Measurements from ENCODE around the gene KIRREL1.

Gene KIRREL1

GRCh38 chr1:158020259-158020885, 26.9 kb downstream of the KIRREL1 start:
- H3K4me1 ChIP-seq (ENCODE audit: control insufficient read depth, insufficient read depth, low read length, unreplicated experiment): peaks cover 76% of the 10 kb centered on the region
- no peaks in the 10 kb centered on the region for H3K27me3 ChIP-seq (ENCODE audit: insufficient read depth, low read length)
- H3K36me3 ChIP-seq (ENCODE audit: insufficient read depth, low read length): no peaks in the 10 kb centered on the region
- H3K79me2 ChIP-seq (ENCODE audit: control insufficient read depth, insufficient read depth, low read length, unreplicated experiment): peaks cover 79% of the 10 kb centered on the region
- no peak overlapping the region for H2AFZ ChIP-seq (ENCODE audit: low read length, unreplicated experiment)
- H3K27ac ChIP-seq (ENCODE audit: low read depth, low read length): peak overlapping the region; percentile 96
- peak overlapping the region; percentile 54 for H3K4me3 ChIP-seq (ENCODE audit: low read depth, low read length)

DNA sequence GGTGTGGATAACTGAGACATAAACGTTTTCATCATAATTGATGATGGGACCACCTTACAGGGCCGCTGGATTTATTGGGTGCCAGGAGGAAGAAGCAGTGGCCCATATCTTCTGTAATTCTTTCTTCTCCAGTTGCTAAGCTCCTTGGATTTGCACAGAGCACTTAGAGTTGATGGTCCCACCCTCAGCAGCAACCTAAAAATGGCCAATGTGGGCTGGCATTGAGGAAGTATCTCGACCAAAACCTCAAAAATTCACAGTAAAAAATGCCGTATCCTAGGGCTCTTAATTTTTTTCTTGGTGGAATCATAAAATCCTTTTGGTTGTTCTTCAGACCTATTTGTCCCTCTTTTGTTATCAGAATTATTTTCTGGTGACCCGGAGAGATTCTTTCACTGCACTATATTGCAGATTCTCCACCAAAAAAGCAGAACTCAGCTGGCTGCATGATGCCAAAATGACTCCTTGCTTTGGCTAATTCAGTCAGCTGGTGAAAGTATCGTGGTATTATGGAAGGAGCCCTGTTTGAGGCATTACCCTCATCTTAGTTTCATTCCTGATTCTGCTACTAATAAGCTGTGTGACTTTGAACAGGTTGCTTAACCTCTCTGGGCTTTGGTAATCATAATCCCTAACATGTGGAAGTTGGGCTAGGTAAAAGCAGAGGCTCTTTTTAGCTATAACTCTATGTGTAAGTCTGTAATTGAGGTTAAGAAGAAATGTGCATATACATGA, 27.6 kb downstream of the KIRREL1 start:
- Histone ChIP-seq H3K36me3 (ENCODE audit: insufficient read depth, low read length) (no peaks in the 10 kb centered on the region), H3K4me1 (ENCODE audit: control insufficient read depth, insufficient read depth, low read length, unreplicated experiment) (peaks cover 81% of the 10 kb centered on the region), H3K27me3 (ENCODE audit: insufficient read depth, low read length) (no peaks in the 10 kb centered on the region), H3K79me2 (ENCODE audit: control insufficient read depth, insufficient read depth, low read length, unreplicated experiment) (peaks cover 81% of the 10 kb centered on the region), H3K4me3 (ENCODE audit: low read depth, low read length) (peak overlapping the region; percentile 1; the same call in 1 of the 2 replicates), H3K27ac (ENCODE audit: low read depth, low read length) (peak overlapping the region; percentile 96), H2AFZ (ENCODE audit: low read length, unreplicated experiment) (no peak overlapping the region)

DNA sequence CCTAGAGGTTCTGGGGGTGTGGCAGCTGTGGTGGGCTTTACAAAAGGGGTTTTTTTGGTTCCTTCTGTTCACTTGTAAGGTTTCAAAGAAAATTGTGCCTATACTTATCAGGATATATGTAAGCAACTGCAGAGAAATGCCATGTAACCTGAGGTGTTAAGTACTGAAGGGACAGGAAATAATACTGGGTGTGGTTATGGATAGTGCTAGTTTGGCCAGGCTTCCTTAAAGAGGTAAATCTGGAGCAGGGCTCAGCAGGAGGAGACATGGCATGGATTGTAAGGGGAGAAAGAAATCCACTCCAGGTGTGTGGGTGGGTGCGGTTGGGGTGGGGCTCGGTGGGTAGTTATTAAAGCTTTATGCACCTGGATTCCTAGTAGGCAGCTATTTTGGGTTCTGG, 28.3 kb downstream of the KIRREL1 start:
- H3K36me3 ChIP-seq (ENCODE audit: insufficient read depth, low read length): no peaks in the 10 kb centered on the region
- peaks cover 82% of the 10 kb centered on the region for H3K4me1 ChIP-seq (ENCODE audit: control insufficient read depth, insufficient read depth, low read length, unreplicated experiment)
- H3K4me3 ChIP-seq (ENCODE audit: low read depth, low read length): no peak overlapping the region; the same call in 1 of the 2 replicates
- peaks cover 82% of the 10 kb centered on the region for H3K79me2 ChIP-seq (ENCODE audit: control insufficient read depth, insufficient read depth, low read length, unreplicated experiment)
- H3K27ac ChIP-seq (ENCODE audit: low read depth, low read length): peak overlapping the region; percentile 96; the same call in 1 of the 2 replicates
- H2AFZ ChIP-seq (ENCODE audit: low read length, unreplicated experiment): no peak overlapping the region
- no peaks in the 10 kb centered on the region for H3K27me3 ChIP-seq (ENCODE audit: insufficient read depth, low read length)

- Histone ChIP-seq H2AFZ (ENCODE audit: low read length, unreplicated experiment) (no peak overlapping the region), H3K4me3 (ENCODE audit: low read depth, low read length) (no peak overlapping the region), H3K27ac (ENCODE audit: low read depth, low read length) (no peak overlapping the region), H3K27me3 (ENCODE audit: insufficient read depth, low read length) (no peaks in the 10 kb centered on the region), H3K36me3 (ENCODE audit: insufficient read depth, low read length) (no peaks in the 10 kb centered on the region), H3K4me1 (ENCODE audit: control insufficient read depth, insufficient read depth, low read length, unreplicated experiment) (peaks cover 76% of the 10 kb centered on the region), H3K79me2 (ENCODE audit: control insufficient read depth, insufficient read depth, low read length, unreplicated experiment) (peaks cover 85% of the 10 kb centered on the region)
Measured at GRCh38 chr1:158022554-158023312, 29.3 kb downstream of the KIRREL1 start.

GRCh38 chr1:158024737-158025136, 31.3 kb downstream of the KIRREL1 start:
- H3K79me2 ChIP-seq (ENCODE audit: control insufficient read depth, insufficient read depth, low read length, unreplicated experiment): peaks cover 95% of the 10 kb centered on the region
- H3K4me3 ChIP-seq (ENCODE audit: low read depth, low read length): no peak overlapping the region
- H2AFZ ChIP-seq (ENCODE audit: low read length, unreplicated experiment): no peak overlapping the region
- peaks cover 58% of the 10 kb centered on the region for H3K4me1 ChIP-seq (ENCODE audit: control insufficient read depth, insufficient read depth, low read length, unreplicated experiment)
- no peaks in the 10 kb centered on the region for H3K27me3 ChIP-seq (ENCODE audit: insufficient read depth, low read length)
- no peaks in the 10 kb centered on the region for H3K36me3 ChIP-seq (ENCODE audit: insufficient read depth, low read length)
- H3K27ac ChIP-seq (ENCODE audit: low read depth, low read length): no peak overlapping the region

DNA sequence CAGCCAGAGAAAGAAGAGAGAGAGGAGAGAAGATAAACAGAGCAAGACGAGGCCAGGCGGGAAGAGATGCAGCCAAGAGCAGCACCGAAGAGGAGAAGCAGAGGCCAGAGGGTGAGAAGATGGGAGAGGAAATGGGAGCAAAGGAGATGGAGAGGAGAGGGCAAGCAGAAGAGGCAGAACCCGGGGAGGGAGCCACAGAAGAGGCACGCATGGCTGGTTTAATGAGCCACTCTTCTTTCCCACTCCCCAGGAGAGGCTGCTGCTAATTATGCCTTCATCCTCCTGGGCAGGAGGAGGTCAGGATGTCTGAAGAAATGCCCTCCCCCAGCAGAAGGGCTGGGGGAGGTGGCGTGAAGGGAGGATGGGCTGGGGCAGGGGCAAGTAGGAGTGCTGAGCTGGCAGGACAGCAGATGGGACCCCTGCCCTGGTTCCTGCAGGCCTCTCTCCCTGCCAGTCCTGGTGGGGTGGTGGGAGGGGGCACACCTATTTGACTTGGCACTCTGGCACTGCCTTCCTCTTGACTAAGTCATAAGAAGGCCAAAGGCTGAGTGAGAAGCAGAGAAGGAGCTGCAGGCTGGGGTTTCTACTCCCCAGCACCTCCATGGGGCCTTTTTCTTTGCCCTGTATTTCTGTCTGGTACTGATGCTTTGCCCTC, 32.3 kb downstream of the KIRREL1 start:
- H3K4me1 ChIP-seq (ENCODE audit: control insufficient read depth, insufficient read depth, low read length, unreplicated experiment): peaks cover 48% of the 10 kb centered on the region
- H2AFZ ChIP-seq (ENCODE audit: low read length, unreplicated experiment): no peak overlapping the region
- no peaks in the 10 kb centered on the region for H3K27me3 ChIP-seq (ENCODE audit: insufficient read depth, low read length)
- peaks cover 94% of the 10 kb centered on the region for H3K79me2 ChIP-seq (ENCODE audit: control insufficient read depth, insufficient read depth, low read length, unreplicated experiment)
- H3K27ac ChIP-seq (ENCODE audit: low read depth, low read length): 0 out of 2 replicates have a peak overlapping the region, but pooled peaks have one; percentile 19
- no peaks in the 10 kb centered on the region for H3K36me3 ChIP-seq (ENCODE audit: insufficient read depth, low read length)
- no peak overlapping the region for H3K4me3 ChIP-seq (ENCODE audit: low read depth, low read length)

DNA sequence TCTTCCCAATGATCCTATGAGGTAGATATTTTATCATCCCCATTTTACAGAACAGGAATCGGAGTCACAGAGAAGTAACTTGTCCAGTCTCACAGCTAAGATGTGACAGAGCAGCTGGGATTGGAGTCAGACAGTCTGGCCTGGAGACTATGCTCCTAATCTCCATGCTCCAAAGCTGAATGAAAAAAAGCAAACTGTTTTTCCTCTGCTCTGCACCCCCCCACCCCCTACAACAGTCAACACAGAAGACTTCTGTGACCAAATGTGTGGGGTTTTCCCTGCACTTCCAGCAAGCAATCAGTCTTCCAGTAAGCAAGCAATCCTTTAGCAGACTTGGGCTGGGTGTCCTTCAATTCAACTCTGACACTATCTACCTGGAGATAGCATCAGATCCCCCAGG, 33.2 kb downstream of the KIRREL1 start:
- Histone ChIP-seq H3K27ac (ENCODE audit: low read depth, low read length) (no peak overlapping the region), H3K79me2 (ENCODE audit: control insufficient read depth, insufficient read depth, low read length, unreplicated experiment) (peaks cover 85% of the 10 kb centered on the region), H3K27me3 (ENCODE audit: insufficient read depth, low read length) (no peaks in the 10 kb centered on the region), H3K4me3 (ENCODE audit: low read depth, low read length) (no peak overlapping the region), H3K4me1 (ENCODE audit: control insufficient read depth, insufficient read depth, low read length, unreplicated experiment) (peaks cover 38% of the 10 kb centered on the region), H3K36me3 (ENCODE audit: insufficient read depth, low read length) (no peaks in the 10 kb centered on the region), H2AFZ (ENCODE audit: low read length, unreplicated experiment) (no peak overlapping the region)

DNA sequence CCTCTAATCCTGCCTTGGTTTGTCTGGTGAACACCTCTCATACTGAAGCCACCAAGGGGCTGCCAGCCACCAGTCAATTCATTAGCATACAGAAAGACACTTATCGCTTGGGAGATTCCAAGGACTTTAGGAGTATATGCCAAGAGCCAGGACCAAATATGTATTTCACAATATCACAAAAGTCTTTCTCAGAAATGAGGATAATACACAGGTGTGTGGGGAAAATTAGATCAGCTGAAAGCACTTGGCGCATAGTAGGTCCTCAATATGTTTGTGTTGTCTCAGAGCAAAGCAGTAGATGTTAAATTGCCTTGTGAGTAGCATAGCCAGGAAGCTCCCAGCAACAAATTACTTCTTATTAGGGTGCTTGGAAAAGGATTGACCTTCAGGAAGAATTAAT, 34.1 kb downstream of the KIRREL1 start:
- peaks cover 79% of the 10 kb centered on the region for H3K79me2 ChIP-seq (ENCODE audit: control insufficient read depth, insufficient read depth, low read length, unreplicated experiment)
- H3K27ac ChIP-seq (ENCODE audit: low read depth, low read length): no peak overlapping the region
- H3K36me3 ChIP-seq (ENCODE audit: insufficient read depth, low read length): no peaks in the 10 kb centered on the region
- peaks cover 30% of the 10 kb centered on the region for H3K4me1 ChIP-seq (ENCODE audit: control insufficient read depth, insufficient read depth, low read length, unreplicated experiment)
- no peaks in the 10 kb centered on the region for H3K27me3 ChIP-seq (ENCODE audit: insufficient read depth, low read length)
- H2AFZ ChIP-seq (ENCODE audit: low read length, unreplicated experiment): no peak overlapping the region
- H3K4me3 ChIP-seq (ENCODE audit: low read depth, low read length): no peak overlapping the region

GRCh38 chr1:158028969-158029368, 35.5 kb downstream of the KIRREL1 start:
- Histone ChIP-seq H3K79me2 (ENCODE audit: control insufficient read depth, insufficient read depth, low read length, unreplicated experiment) (peaks cover 65% of the 10 kb centered on the region), H3K27me3 (ENCODE audit: insufficient read depth, low read length) (no peaks in the 10 kb centered on the region)

DNA sequence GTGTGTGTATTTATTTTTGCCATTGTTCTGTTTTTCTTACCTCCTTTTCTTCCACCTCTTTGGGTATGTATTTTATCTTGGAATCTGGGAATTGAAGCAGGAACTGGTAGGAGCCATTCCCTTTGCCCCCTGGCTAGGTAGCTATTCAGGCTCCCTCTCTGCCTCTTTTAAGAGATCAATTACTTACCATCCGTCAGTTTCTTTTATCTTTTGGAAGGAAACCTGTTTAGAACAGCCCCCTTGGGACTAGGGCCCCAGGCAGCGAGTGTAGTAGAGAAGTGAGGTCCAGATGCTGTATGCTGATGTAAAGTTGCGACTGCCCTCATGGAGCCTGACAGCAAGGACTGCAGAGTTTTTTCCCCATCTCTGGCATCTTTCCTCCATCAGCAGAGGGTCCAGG, 41.6 kb downstream of the KIRREL1 start:
- peaks cover 52% of the 10 kb centered on the region for H3K79me2 ChIP-seq (ENCODE audit: control insufficient read depth, insufficient read depth, low read length, unreplicated experiment)

More at GRCh38 chr1:158028969-158029368, 35.5 kb downstream of the KIRREL1 start:
- H3K4me3 ChIP-seq (ENCODE audit: low read depth, low read length): no peak overlapping the region
- no peak overlapping the region for H2AFZ ChIP-seq (ENCODE audit: low read length, unreplicated experiment)
- H3K36me3 ChIP-seq (ENCODE audit: insufficient read depth, low read length): no peaks in the 10 kb centered on the region
- no peak overlapping the region for H3K27ac ChIP-seq (ENCODE audit: low read depth, low read length)
- H3K4me1 ChIP-seq (ENCODE audit: control insufficient read depth, insufficient read depth, low read length, unreplicated experiment): peaks cover 21% of the 10 kb centered on the region

More for the DNA sequence above, 41.6 kb downstream of the KIRREL1 start:
- Histone ChIP-seq H3K27me3 (ENCODE audit: insufficient read depth, low read length) (no peaks in the 10 kb centered on the region), H3K36me3 (ENCODE audit: insufficient read depth, low read length) (no peaks in the 10 kb centered on the region), H3K4me1 (ENCODE audit: control insufficient read depth, insufficient read depth, low read length, unreplicated experiment) (peaks cover 45% of the 10 kb centered on the region), H2AFZ (ENCODE audit: low read length, unreplicated experiment) (no peak overlapping the region), H3K27ac (ENCODE audit: low read depth, low read length) (peak overlapping the region; percentile 6; the same call in 1 of the 2 replicates), H3K4me3 (ENCODE audit: low read depth, low read length) (no peak overlapping the region)

Data from ACC112 (cell line).